Liver (tissue), 2 donors: Measurements from ENCODE around the gene NFATC2.

Experiments used
- YY1 ChIP-seq: IDR thresholded peaks from 2 replicates; pipeline ENCODE4 v1.6.1; 2016; ENCODE audit warnings: antibody characterized with exemption, mild to moderate bottlenecking
- TF ChIP-seq, protein P1 (sequence below): IDR thresholded peaks from 2 replicates; pipeline ENCODE4 v1.6.1; 2016; ENCODE audit warnings: antibody characterized with exemption
- TF ChIP-seq, protein P2 (sequence below): fragments of 150-350 bp; IDR thresholded peaks from 2 replicates; pipeline ENCODE4 v1.5.1; 2017; ENCODE audit warnings: improper control_type of control experiment, low read depth, low read length; ENCODE audit not compliant: missing input control
- donor health status: healthy.

DNA sequence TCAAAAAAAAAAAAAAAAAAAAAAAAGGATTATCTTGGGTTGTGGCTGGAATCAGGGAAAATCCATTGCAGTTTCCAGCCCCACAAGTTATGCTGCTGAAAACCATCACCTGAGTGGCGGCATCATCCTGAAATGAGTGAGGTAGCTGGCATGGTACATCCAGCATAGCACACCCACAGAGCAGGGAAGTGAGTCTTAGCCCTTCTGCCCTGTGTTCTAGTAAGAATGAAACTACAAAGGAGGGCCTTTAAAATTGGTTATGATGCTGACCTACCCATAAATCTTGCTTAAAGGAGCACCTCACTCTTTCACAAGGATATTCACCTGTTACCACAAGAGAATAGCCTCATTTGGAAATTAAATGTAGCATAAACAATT, 119.2 kb downstream of the NFATC2 start:
- TF ChIP-seq, protein P1, sequence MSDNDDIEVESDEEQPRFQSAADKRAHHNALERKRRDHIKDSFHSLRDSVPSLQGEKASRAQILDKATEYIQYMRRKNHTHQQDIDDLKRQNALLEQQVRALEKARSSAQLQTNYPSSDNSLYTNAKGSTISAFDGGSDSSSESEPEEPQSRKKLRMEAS, result no peak
- TF ChIP-seq, protein P2, sequence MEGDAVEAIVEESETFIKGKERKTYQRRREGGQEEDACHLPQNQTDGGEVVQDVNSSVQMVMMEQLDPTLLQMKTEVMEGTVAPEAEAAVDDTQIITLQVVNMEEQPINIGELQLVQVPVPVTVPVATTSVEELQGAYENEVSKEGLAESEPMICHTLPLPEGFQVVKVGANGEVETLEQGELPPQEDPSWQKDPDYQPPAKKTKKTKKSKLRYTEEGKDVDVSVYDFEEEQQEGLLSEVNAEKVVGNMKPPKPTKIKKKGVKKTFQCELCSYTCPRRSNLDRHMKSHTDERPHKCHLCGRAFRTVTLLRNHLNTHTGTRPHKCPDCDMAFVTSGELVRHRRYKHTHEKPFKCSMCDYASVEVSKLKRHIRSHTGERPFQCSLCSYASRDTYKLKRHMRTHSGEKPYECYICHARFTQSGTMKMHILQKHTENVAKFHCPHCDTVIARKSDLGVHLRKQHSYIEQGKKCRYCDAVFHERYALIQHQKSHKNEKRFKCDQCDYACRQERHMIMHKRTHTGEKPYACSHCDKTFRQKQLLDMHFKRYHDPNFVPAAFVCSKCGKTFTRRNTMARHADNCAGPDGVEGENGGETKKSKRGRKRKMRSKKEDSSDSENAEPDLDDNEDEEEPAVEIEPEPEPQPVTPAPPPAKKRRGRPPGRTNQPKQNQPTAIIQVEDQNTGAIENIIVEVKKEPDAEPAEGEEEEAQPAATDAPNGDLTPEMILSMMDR, result no peak
- TF ChIP-seq YY1, result no peak
